HepG2 (cell line): Measurements from ENCODE around the gene CLDN15. TPM values are rescaled to one million over a fixed set of nuclear protein-coding genes. Genes with fewer than 3 reads are reported as not detected.

Source experiments
- ATAC-seq: fragments of 200-7000 bp; cut with Tn5 transposase; 3 replicates; pipeline ENCODE4 v1.9.1; 2020; ENCODE audit warnings: mild to moderate bottlenecking, moderate library complexity
- BruUV-seq: library from RNA; stranded (reverse); fragments of 400-500 nt; replicated peaks from 2 replicates; lab custom pipeline; 2021; lab: Mats Ljungman, UMichigan
- CTCF ChIA-PET: fragments of 300-600 bp; formaldehyde crosslinking; extraction: SDS; loops from one replicate; lab custom pipeline; 2021; ENCODE audit warnings: low total read pairs, inconsistent platforms, low intra/inter-chr PET ratio; lab: Yijun Ruan, JAX
- POLR2A ChIA-PET: fragments of 350-600 bp; sonication (Branson Sonifier 250); formaldehyde crosslinking; loops from one replicate; lab custom pipeline; 2020; ENCODE audit warnings: antibody characterized with exemption, inconsistent platforms; lab: Yijun Ruan, JAX
- DNase-seq: peaks from one replicate; pipeline ENCODE4 v3.0.0-alpha.2; 2015; ENCODE audit warnings: low spot score
- FAIRE-seq: peaks from 3 replicates; lab custom pipeline; 2011; peaks lifted over from hg19 to GRCh38; lab: Jason Lieb, UNC
- H2AFZ ChIP-seq: one replicate; pipeline ENCODE4 v1.6.1; 2011; ENCODE audit warnings: low read length, inconsistent platforms
- H3K27ac ChIP-seq: fragments of 300-600 bp; 3 replicates; pipeline ENCODE4 v1.8.0; 2011; ENCODE audit warnings: mixed run types, mild to moderate bottlenecking, mixed read lengths, low read length, inconsistent platforms; ENCODE audit not compliant: insufficient read depth; ENCODE audit errors: extremely low read length
- H3K27me3 ChIP-seq, 2 experiments: fragments of 200-600 bp in 1 of 2; 2 replicates in 1 of 2; 3 replicates in 1 of 2; pipeline versions ENCODE4 v1.6.0 to v1.8.0; 2011; ENCODE audit warnings: low read length in 2 of 2, mild to moderate bottlenecking in 2 of 2, moderate library complexity in 2 of 2, inconsistent platforms in 1 of 2; ENCODE audit not compliant: insufficient read depth in 2 of 2, control insufficient read depth in 1 of 2
- H3K36me3 ChIP-seq, 2 experiments: fragments of 200-600 bp in 1 of 2; replicated peaks in 1 of 2; 2 replicates in 1 of 2; 3 replicates in 1 of 2; pipeline versions ENCODE4 v1.5.1 to v1.8.0; 2011; ENCODE audit warnings: low read length in 2 of 2, inconsistent platforms in 1 of 2; ENCODE audit not compliant: insufficient read depth in 2 of 2, control insufficient read depth in 1 of 2
- H3K4me1 ChIP-seq: 2 replicates; pipeline ENCODE4 v1.5.1; 2012; ENCODE audit warnings: low read length, inconsistent platforms; ENCODE audit not compliant: insufficient read depth
- H3K4me2 ChIP-seq: 2 replicates; pipeline ENCODE4 v1.6.0; 2011; ENCODE audit warnings: low read depth, low read length, inconsistent platforms
- H3K4me3 ChIP-seq, 3 experiments: fragments of 200-600 bp in 1 of 3; sonication (generic), shearing (Covaris generic) in 1 of 3; replicated peaks in 1 of 3; 2 replicates each; pipeline ENCODE4 v1.5.1; 2011 to 2016; ENCODE audit warnings: low read length in 3 of 3, inconsistent platforms in 2 of 3, low read depth in 2 of 3, mild to moderate bottlenecking in 2 of 3, control low read depth in 1 of 3, mixed read lengths in 1 of 3; ENCODE audit not compliant: insufficient read depth in 1 of 3
- H3K79me2 ChIP-seq: one replicate; pipeline ENCODE4 v1.6.1; 2011; ENCODE audit warnings: low read length, inconsistent platforms; ENCODE audit not compliant: insufficient read depth
- H3K9ac ChIP-seq: 2 replicates; pipeline ENCODE4 v1.6.0; 2011; ENCODE audit warnings: mild to moderate bottlenecking, low read depth, low read length, inconsistent platforms; ENCODE audit not compliant: insufficient read depth
- H3K9me3 ChIP-seq: 2 replicates; pipeline ENCODE4 v1.5.1; 2012; ENCODE audit warnings: mild to moderate bottlenecking, low read length
- H4K20me1 ChIP-seq: 2 replicates; pipeline ENCODE4 v1.6.0; 2011; ENCODE audit warnings: inconsistent platforms, mild to moderate bottlenecking, low read length, moderate library complexity; ENCODE audit not compliant: insufficient read depth
- E2F5 ChIP-seq: sonication (generic); formaldehyde crosslinking; conservative IDR thresholded peaks from 2 replicates; pipeline ENCODE4 v1.4.0; 2020; ENCODE audit warnings: missing genetic modification reagents
- ELF1 ChIP-seq: sonication (generic); formaldehyde crosslinking; IDR thresholded peaks from 2 replicates; pipeline ENCODE4 v1.4.0; 2020; ENCODE audit warnings: missing genetic modification reagents
- GABPA ChIP-seq, 2 experiments: IDR thresholded peaks; 2 replicates each; pipeline ENCODE4 v1.6.1; 2011 to 2016; ENCODE audit warnings: low read depth in 2 of 2, low read length in 1 of 2, missing biosample characterization in 1 of 2, missing genetic modification characterization in 1 of 2
- GTF2F1 ChIP-seq: fragments of 150-350 bp; IDR thresholded peaks from 2 replicates; pipeline ENCODE4 v1.6.1; 2014; ENCODE audit warnings: low read length
- LCORL ChIP-seq, 2 experiments: fragments of 450-650 bp in 1 of 2; sonication (generic) in 1 of 2; formaldehyde crosslinking in 1 of 2; IDR thresholded peaks; 2 replicates each; pipeline versions ENCODE4 v1.5.0 to v1.6.1; 2017 to 2020; ENCODE audit warnings: antibody characterized with exemption in 1 of 2, missing genetic modification reagents in 1 of 2
- RNF219 ChIP-seq: sonication (generic); formaldehyde crosslinking; IDR thresholded peaks from 2 replicates; pipeline ENCODE4 v1.5.0; 2020; ENCODE audit warnings: mild to moderate bottlenecking, missing genetic modification reagents
- SMAD3 ChIP-seq: sonication (generic); formaldehyde crosslinking; IDR thresholded peaks from 2 replicates; pipeline ENCODE4 v1.4.0; 2020; ENCODE audit warnings: missing genetic modification reagents
- THRA ChIP-seq: sonication (generic); formaldehyde crosslinking; IDR thresholded peaks from 2 replicates; pipeline ENCODE4 v1.4.0; 2020; ENCODE audit warnings: missing genetic modification reagents, borderline replicate concordance
- ZKSCAN8 ChIP-seq: IDR thresholded peaks from 2 replicates; pipeline ENCODE4 v1.6.1; 2016; ENCODE audit warnings: borderline replicate concordance, missing genetic modification reagents, missing compliant biosample characterization
- ZNF20 ChIP-seq: sonication (generic); formaldehyde crosslinking; IDR thresholded peaks from 2 replicates; pipeline ENCODE4 v1.4.0; 2020; ENCODE audit warnings: mild to moderate bottlenecking, moderate library complexity, missing genetic modification reagents
- ZNF33B ChIP-seq: sonication (generic); formaldehyde crosslinking; IDR thresholded peaks from 2 replicates; pipeline ENCODE4 v1.5.1; 2020; ENCODE audit warnings: mild to moderate bottlenecking, missing genetic modification reagents
- ZNF446 ChIP-seq: sonication (generic); formaldehyde crosslinking; IDR thresholded peaks from 2 replicates; pipeline ENCODE4 v1.5.0; 2020; ENCODE audit warnings: mild to moderate bottlenecking, missing genetic modification reagents
- ZNF660 ChIP-seq: sonication (generic); formaldehyde crosslinking; IDR thresholded peaks from 2 replicates; pipeline ENCODE4 v1.5.1; 2020; ENCODE audit warnings: mild to moderate bottlenecking, low read depth, missing genetic modification reagents, borderline replicate concordance
- ZXDC ChIP-seq: sonication (generic); formaldehyde crosslinking; IDR thresholded peaks from 2 replicates; pipeline ENCODE4 v1.5.0; 2020; ENCODE audit warnings: mild to moderate bottlenecking, missing genetic modification reagents
- WGBS: methylation state at CpG from one replicate; pipeline ENCODE4 v1.1.6; 2017; ENCODE audit warnings: low lambda C conversion rate; 5-methylcytosine and 5-hydroxymethylcytosine counted together
- in situ Hi-C: cut with HindIII; loops from 2 replicates; pipeline ENCODE4 v1.10.0; 2017; ENCODE audit warnings: low pct_unique_long_range_greater_than_20kb; ENCODE audit not compliant: extremely low pct_ligation_motif_present
- intact Hi-C: fragments of 100-400 bp; cut with micrococcal nuclease; formaldehyde crosslinking; loops from one replicate; pipeline ENCODE4 v1.10.0; 2022; ENCODE audit not compliant: unreplicated experiment
- polyA plus RNA-seq, 8 experiments: library from polyadenylated mRNA; depleted of rRNA in 3 of 8; stranded (reverse) in 7 of 8; unstranded in 1 of 8; fragments of >200 nt; fragmentation: Illumina TruSeq in 4 of 8; extraction: Trizol in 4 of 8; gene quantifications; 2 replicates each; pipeline versions ENCODE4 v1.2.1 to v1.2.3, GENCODE V29; 2011 to 2016; ENCODE audit warnings: low read depth in 4 of 8, missing spikeins in 1 of 8, mixed read lengths in 1 of 8; ENCODE audit not compliant: insufficient read depth in 1 of 8
- total RNA-seq, 5 experiments: library from RNA; depleted of rRNA; stranded (reverse); fragments of >200 nt; fragmentation: Illumina TruSeq; extraction: Trizol; gene quantifications; 2 replicates each; pipeline ENCODE4 v1.2.3, GENCODE V29; 2016; ENCODE audit warnings: low read depth in 1 of 5

The CLDN15 gene
- total and polyA plus RNA-seq, 2 of the 13 experiments (the other 11 are each of a cell fraction or from before 2014, with no cell fraction given) = 7.1 to 17.8 TPM

- peaks cover 12% of the 10 kb centered on the region for H3K79me2 ChIP-seq
- FAIRE-seq (no peak), DNase-seq (peak; percentile 48), ATAC-seq (peak; percentile 77)
- intact Hi-C loops = loop anchor here (2.0 kb wide), 1 partner anchor 15 kb away; the partner anchor contains the start of gene PLOD3
- peak overlapping the region; percentile 89 for H3K9ac ChIP-seq
- ChIA-PET POLR2A (interaction anchor here (0.9 to 11.6 kb wide), 14 partner anchors 9 to 772 kb away, joined by 3 to 202 read pairs (median 6); partner anchors contain the start of genes CLDN15, FIS1, MEPCE and PLOD3), CTCF (no interaction called here)
- peak overlapping the region; percentile 74 to 87 (median 84) for H3K4me3 ChIP-seq
- no peaks in the 10 kb centered on the region; a peak in 1 of 5 replicates for H3K27me3 ChIP-seq
- in situ Hi-C loops = no loop called here
- BruUV-seq = TSS peak; percentile 46
- peak overlapping the region; percentile 99 for H3K27ac ChIP-seq
- peaks cover 3% of the 10 kb centered on the region; the same call in 1 of the 2 replicates for H4K20me1 ChIP-seq
- peaks cover 43% of the 10 kb centered on the region for H3K4me1 ChIP-seq
- H3K4me2 ChIP-seq = peak overlapping the region; percentile 91
- H2AFZ ChIP-seq = no peak overlapping the region
- 1% methylated on average over 33 of the region's 75 CpGs for WGBS
- peaks cover 5 to 8% of the 10 kb centered on the region in 2 experiments; a peak in 3 of 5 replicates for H3K36me3 ChIP-seq
- no peaks in the 10 kb centered on the region for H3K9me3 ChIP-seq
- 0 out of 2 replicates have a peak, but pooled peaks have one; percentile 66 for TF ChIP-seq ZNF20 (CRISPR knock-in tag)
- no peak for TF ChIP-seq GTF2F1
- no peak for TF ChIP-seq GABPA (IDR thresholded peaks at IDR 0.05; ENCODE audit: low read depth, low read length)
- no peak for TF ChIP-seq GABPA (CRISPR knock-in tag; IDR thresholded peaks at IDR 0.05; ENCODE audit: low read depth)
- TF ChIP-seq LCORL (IDR thresholded peaks at IDR 0.05) = no peak
- peak; percentile 71; the same call in 1 of the 2 replicates for TF ChIP-seq LCORL (CRISPR knock-in tag; IDR thresholded peaks at IDR 0.05)
- no peak for TF ChIP-seq E2F5 (CRISPR knock-in tag)
- TF ChIP-seq RNF219 (CRISPR knock-in tag) = no peak
- TF ChIP-seq ELF1 (CRISPR knock-in tag) = no peak; the same call in 1 of the 2 replicates
- no peak for TF ChIP-seq ZNF33B (CRISPR knock-in tag)
- TF ChIP-seq THRA (CRISPR knock-in tag) = peak; percentile 10; the same call in 1 of the 2 replicates
- no peak for TF ChIP-seq ZKSCAN8 (CRISPR knock-in tag)
- TF ChIP-seq ZNF660 (CRISPR knock-in tag) = no peak
- no peak for TF ChIP-seq ZXDC (CRISPR knock-in tag)
- peak; percentile 87; the same call in 1 of the 2 replicates for TF ChIP-seq ZNF446 (CRISPR knock-in tag)
- TF ChIP-seq SMAD3 (CRISPR knock-in tag) = no peak
These were observed 35.7 kb downstream of the CLDN15 start for GRCh38 chr7:101201695-101202602.
